Measurements from ENCODE around the gene STAT2. TPM values are rescaled to one million over a fixed set of nuclear protein-coding genes. Genes with fewer than 3 reads are reported as not detected.

The STAT2 gene
- total and polyA plus RNA-seq, 8 donors = 133 to 194 (median 167) TPM

- peaks cover 0 to 16% of the 10 kb centered on the region in 2 donors for H3K4me1 ChIP-seq
- H3K27ac ChIP-seq = no peak overlapping the region
- no peaks in the 10 kb centered on the region for H3K9me3 ChIP-seq
- H3K27me3 ChIP-seq = no peaks in the 10 kb centered on the region
- intact Hi-C loops (cut with DNase I) = no loop called here
- no peak for TF ChIP-seq CTCF (IDR thresholded peaks at IDR 0.05)
- no peak for ATAC-seq
- no peak overlapping the region for H3K4me3 ChIP-seq
- H3K36me3 ChIP-seq = no peaks in the 10 kb centered on the region
- DNase-seq = no peak
These were observed 15.1 kb upstream of the STAT2 start for GRCh38 chr12:56374726-56375597.

GRCh38 chr12:56373515-56373914, 13.6 kb upstream of the STAT2 start:
- intact Hi-C loops (cut with DNase I) = no loop called here

GRCh38 chr12:56366948-56367347, 7.0 kb upstream of the STAT2 start:
- no peaks in the 10 kb centered on the region for H3K9me3 ChIP-seq
- no peak for ATAC-seq
- no peak overlapping the region for H3K27ac ChIP-seq
- no peaks in the 10 kb centered on the region for H3K36me3 ChIP-seq
- TF ChIP-seq CTCF (IDR thresholded peaks at IDR 0.05) = no peak
- no peaks in the 10 kb centered on the region for H3K4me1 ChIP-seq
- no peak overlapping the region for H3K4me3 ChIP-seq
- DNase-seq = no peak
- H3K27me3 ChIP-seq = no peaks in the 10 kb centered on the region
- intact Hi-C loops (cut with DNase I) = no loop called here

More at GRCh38 chr12:56373515-56373914, 13.6 kb upstream of the STAT2 start:
- no peak overlapping the region for H3K4me3 ChIP-seq
- no peaks in the 10 kb centered on the region for H3K27me3 ChIP-seq
- DNase-seq (no peak), ATAC-seq (no peak)
- H3K36me3 ChIP-seq = no peaks in the 10 kb centered on the region
- H3K4me1 ChIP-seq = peaks cover 0 to 16% of the 10 kb centered on the region in 2 donors
- H3K9me3 ChIP-seq = no peaks in the 10 kb centered on the region
- no peak overlapping the region for H3K27ac ChIP-seq
- no peak for TF ChIP-seq CTCF (IDR thresholded peaks at IDR 0.05)

- DNase-seq (no peak), ATAC-seq (no peak)
- Histone ChIP-seq H3K27ac (no peak within 1 kb of the TSS), H3K27me3 (no peaks in the 10 kb centered on the region), H3K4me3 (no peak within 1 kb of the TSS), H3K4me1 (peaks cover 13 to 28% of the 10 kb centered on the region in 2 donors), H3K36me3 (no peaks in the 10 kb centered on the region), H3K9me3 (no peaks in the 10 kb centered on the region)
- intact Hi-C loops (cut with DNase I) = no loop called here
- no peak for TF ChIP-seq CTCF (IDR thresholded peaks at IDR 0.05)
These were observed 2.5 kb upstream of the STAT2 start, which contains the start of gene APOF for GRCh38 chr12:56362130-56363059. TSS of gene APOF (minus strand) at chr12:56362857. CDS start at chr12:56362745, 112 bp downstream.

All from left lung (tissue), 10 donors.